GM21390 (cell line): ENCODE data around the gene VANGL2.

Experiments used
- ATAC-seq: cut with Tn5 transposase; IDR thresholded peaks from one replicate; pipeline ENCODE4 v1.9.1; 2021; ENCODE audit not compliant: unreplicated experiment

The VANGL2 gene

GRCh38 chr1:160405331-160405877 lies 5.0 kb downstream of the VANGL2 start:
- ATAC-seq = no peak

GRCh38 chr1:160406131-160406968 lies 6.0 kb downstream of the VANGL2 start:
- ATAC-seq = no peak

DNA sequence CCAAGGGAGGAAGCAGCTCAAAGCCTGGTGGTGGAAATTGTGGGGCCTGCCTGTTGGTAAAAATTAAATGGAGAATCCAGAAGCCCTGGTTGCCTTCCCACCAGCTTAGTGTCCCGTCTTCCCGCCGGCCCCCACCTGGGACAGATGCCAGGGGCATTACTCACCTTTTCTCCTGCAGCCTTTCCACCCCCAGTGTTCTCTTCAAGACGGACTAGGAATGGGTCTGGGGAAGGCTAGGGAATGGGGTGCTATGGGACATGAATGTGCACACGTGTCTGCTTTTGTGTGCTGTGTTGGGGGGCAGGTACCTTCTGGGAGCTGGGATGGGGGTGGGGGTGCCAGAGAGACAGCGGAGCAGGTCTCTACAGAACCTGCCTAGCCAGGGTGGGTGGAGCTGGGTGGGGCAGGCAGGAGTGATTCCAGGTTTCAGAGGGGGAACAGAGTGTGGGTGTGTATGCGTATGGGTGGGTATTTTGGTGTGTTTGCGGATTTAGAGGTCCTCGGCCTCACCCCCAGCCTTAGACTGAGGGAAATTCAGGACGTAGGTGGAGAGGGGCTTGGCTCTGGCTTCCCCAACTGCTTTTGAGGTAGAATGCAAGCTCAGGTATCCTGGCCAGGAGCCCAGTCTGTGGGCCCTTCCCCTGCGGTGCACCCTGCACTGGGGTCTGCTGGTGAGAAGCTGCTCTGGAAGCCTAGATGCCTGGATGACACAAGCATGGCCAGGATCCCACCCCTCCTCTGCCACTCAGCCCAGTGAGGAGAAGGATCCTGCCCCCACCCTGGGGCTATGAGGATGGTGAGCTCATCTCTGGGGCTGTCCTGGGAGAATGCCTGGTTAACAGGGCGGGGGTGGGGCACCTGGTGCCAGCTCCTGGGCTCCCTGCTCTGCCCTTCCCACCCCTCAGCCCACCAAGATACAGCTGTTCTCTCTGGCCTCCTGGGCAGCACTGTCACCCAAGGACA lies 7.8 kb downstream of the VANGL2 start:
- ATAC-seq = no peak

GRCh38 chr1:160408864-160409263 lies 8.5 kb downstream of the VANGL2 start:
- no peak for ATAC-seq

- no peak for ATAC-seq
Measured at GRCh38 chr1:160409486-160409885, 9.1 kb downstream of the VANGL2 start.

DNA sequence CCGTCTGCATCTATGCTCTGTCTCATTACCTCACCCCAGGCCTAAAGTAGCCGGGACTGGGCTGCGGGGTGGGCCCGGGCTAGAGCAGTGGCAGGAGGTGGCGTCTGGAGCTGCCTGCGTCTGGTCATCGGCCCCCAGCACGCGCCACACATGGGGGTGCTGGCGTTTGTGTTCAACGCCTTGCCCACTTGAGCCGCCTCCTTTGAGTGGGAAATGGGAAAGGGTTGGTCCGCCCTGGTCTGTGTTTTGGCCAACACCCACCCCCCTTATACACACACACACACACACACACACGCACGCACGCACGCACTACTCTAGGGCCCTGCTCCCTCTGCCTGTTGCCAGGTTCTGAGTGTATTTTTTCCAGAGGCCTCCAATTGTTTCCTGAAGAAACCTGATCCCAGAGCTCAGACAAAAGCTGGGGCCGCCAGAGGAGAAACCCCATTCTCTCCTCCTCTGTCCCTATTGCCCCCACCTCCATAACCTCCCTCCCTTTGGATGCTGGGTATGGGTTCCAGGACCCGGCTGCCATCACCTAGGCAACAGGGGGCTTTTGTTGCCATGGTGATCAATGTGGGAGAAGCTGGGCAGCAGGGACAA lies 10.1 kb downstream of the VANGL2 start:
- no peak for ATAC-seq

DNA sequence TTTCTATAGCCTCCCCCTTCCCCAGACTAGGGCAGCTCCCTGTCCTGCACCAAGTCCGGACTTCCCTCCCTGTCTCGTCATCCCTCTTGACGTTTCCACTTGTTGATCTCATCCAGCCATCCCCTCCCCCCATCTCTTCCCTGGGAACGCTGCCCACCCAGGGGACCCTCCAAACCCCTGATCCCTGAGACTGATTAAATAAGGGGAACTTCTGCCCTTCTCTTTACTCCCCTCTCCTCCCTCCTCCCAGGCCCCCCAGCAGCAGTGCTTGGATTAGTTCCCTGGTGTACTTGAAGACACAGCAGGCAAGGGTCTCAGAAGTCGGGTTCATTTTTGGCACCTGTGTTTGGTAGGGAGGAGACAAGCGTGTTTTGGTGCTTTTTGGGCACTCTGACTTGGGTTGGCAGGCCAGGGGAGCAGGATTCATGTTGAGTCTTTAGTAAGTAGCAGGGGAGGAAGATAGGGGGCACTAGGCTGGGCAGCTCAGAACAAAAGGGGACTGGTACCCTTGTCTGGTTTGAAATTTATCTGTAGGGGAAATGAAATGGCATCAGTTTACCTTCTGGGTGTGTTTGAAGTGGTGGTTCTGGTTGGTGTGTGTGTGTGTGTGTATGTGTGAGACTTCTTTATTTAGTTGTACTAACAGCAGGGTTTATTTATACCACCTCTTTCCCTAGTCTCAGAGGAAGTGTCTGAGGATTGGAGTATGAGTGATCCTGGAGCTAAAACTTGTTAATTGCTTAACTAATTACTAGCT lies 11.1 kb downstream of the VANGL2 start:
- ATAC-seq = no peak

DNA sequence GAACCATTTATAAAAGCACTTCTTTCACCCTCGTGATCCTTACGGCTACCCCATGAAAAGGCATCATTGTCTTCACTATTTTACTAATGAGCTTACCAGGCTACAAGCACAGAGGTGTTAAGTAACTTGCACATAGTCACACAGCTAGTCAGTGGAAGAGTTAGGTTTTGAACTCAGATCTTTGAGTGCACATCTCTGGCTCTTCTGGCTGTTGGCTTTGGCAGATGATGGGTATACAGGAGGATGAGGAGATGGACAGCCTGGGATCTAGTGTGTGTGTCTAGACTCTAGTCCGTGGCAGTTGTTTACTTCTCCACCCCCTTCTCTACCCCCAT lies 11.6 kb downstream of the VANGL2 start:
- ATAC-seq = no peak

DNA sequence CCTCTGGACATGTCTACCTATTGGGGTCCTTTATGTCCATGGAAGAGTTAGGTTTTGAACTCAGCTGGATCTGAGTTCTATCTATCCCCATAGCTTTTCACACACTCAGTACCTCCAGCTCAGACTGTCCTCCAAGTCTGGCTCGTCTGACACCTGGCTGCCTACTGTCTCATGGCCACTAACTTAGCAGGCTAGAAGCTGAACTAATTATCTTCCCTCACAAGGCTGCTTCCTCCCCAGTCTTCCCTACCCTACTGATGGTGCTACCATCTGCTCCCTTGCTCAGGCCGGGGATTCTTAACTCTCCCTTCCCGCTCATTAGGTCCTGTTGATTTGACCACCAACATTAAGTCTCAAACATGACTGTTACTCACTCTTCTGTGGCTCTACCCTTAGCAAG lies 13.4 kb downstream of the VANGL2 start:
- no peak for ATAC-seq

DNA sequence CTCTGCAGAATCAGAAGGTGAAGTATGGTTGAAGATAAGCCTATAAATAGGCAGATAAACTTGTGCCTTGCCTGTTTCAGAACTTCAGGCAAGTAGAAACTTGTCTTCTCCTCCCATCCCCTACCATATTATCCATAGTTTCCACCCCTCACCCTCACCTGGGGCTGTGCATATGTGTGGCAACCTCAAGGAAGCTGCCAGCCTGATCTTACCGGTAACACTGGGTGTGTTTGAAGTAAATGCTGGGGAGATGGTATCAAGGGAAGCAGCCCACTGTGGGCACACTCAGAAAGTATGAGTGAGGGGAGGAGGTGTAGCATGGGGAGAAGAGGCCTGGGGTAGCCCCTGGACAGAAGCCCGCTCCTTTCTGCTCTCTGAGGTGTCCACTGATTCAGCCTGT lies 14.5 kb downstream of the VANGL2 start:
- no peak for ATAC-seq

DNA sequence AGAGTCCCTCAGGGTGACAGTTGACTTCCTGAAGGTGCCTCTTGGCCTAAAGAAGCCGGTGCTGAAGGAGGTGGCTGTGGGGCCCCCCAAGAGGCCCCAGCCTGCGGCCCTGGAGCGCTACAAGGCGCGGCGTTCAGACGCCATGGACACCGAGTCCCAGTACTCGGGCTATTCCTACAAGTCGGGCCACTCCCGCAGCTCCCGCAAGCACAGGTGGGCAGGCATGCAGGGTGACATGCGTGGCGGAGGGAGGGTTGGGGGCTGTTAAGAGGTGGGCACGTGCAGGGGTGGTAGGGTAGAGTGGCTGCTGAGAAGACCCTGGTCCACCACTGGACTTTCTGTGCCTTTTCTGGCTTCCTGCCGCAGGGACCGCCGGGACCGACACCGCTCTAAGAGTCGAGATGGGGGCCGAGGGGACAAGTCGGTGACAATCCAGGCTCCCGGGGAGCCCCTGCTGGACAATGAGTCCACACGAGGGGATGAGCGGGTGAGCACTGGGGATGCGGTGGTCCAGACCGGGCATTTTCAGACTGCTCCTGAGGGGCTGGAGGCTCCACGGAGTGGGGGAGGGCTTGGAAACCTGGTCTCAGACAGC lies 15.4 kb downstream of the VANGL2 start:
- ATAC-seq = no peak

DNA sequence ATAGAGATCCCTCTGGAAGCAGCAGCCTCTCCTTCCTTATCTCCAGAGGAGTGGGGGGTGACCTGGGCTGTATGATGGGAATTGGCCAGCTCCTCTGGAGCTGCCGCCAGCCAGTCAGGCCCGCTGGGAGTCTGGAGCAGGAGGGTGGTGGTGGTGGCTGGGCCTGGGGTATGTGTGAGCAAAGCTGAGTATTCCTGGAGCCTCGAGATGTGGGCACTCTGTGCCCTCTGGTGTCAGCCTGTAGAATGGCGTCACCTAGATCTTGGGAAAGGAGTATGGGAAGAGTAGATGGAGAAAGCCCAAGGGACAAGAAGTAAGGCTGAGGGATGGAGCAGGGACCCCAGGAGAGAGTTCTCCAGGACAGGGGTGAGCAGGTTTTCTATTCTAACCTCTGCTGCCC lies 16.0 kb downstream of the VANGL2 start:
- no peak for ATAC-seq

GRCh38 chr1:160418483-160418882 lies 18.1 kb downstream of the VANGL2 start:
- ATAC-seq = no peak

DNA sequence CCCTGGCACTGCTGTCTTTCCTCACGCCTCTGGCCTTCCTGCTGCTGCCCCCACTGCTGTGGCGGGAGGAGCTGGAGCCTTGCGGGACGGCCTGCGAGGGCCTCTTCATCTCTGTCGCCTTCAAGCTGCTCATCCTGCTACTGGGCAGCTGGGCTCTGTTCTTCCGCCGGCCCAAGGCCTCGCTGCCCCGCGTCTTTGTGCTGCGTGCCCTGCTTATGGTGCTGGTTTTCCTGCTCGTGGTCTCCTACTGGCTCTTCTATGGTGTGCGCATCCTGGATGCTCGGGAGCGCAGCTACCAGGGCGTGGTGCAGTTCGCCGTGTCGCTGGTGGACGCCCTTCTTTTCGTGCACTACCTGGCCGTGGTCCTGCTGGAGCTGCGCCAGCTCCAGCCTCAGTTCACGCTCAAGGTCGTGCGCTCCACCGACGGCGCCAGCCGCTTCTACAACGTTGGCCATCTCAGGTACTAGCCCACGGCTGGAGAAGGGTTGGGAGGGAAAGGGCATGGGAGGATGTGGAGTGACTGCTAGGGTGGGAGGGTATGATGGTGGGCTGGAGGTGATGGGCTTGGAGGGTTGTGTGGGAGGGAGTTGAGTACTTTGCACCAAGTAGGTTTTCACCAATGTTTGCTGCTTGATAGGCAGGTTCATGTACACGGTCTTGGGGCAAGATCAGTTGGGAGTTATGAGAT lies 18.9 kb downstream of the VANGL2 start:
- ATAC-seq = no peak

GRCh38 chr1:160419838-160420169 lies 19.4 kb downstream of the VANGL2 start:
- no peak for ATAC-seq

DNA sequence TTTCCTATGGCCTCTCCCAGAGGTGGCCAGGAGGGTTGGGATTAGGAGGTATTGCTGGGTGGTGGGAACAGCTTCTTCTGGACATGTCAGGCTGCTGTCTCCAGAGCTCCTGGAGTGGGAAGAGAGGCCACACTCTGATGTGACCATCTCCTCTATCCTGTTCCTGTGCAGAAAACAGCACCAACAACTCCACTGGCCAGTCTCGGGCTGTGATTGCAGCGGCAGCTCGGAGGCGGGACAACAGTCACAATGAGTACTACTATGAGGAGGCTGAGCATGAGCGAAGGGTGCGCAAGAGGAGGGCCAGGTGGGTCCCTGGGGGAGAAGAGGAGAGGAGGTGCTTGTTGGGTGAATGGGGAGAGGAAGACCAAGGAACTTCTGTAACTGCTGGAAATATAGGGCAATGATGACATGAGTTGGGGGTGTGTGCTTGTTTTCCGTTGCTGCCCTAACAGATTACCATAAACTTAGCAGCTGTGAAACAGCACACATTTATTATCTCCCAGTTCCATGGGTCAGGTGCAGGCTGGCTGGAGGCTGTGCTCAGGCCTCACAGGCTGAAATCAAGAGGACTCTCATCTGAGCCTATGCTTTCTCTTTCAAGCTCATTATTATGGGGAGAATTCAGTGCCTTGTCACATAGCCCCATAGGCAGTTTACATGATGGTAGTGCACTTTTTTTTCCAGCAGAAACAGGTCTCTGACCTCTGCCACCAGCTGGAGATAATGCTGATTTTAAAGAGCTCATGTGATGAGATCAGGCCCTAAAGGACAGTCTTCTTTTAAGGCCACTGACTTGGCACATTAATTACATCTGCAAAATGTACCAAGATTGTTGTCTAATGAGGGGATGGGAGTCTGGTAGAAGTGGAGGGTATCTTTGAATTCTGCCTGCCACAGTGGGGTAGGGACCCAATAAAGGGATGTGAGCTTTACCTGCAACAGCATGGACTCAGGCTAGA lies 20.8 kb downstream of the VANGL2 start:
- no peak for ATAC-seq

GRCh38 chr1:160421881-160422280 lies 21.5 kb downstream of the VANGL2 start:
- no peak for ATAC-seq

DNA sequence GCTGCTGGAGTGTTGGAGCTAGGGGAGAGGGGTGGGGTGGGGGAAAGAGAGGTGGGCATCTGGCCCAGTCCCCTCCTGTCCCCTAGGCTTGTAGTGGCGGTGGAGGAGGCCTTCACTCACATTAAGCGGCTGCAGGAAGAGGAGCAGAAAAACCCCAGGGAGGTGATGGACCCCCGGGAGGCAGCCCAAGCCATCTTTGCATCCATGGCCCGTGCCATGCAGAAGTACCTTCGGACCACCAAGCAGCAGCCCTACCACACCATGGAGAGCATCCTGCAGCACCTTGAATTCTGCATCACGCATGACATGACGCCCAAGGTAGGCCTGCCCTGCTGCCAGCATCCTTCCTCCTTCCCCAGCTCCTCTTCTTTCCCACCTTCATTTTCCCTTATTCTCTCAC lies 23.6 kb downstream of the VANGL2 start:
- ATAC-seq = no peak

DNA sequence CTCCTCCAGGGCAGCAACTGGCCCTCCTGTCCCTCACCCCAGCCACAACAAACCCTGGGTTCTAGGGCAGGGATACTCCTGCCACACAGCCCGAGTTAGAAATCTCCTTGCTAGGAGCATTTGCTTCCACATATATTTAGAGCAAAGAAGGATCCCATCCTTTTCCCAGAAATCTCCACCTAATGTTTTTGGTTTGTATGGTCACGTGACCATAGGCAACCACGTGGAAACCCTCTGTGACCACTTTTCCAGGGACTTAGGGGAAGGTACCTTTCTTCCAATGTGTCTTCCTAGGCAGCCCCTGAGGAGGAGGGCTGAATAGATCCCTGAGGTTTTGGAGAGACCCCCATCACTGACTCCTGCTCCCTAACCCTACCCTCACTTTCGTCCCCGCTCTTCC lies 25.5 kb downstream of the VANGL2 start:
- ATAC-seq = no peak
